ENCODE measurements around the gene HMCN2.

HMCN2 gene

DNA sequence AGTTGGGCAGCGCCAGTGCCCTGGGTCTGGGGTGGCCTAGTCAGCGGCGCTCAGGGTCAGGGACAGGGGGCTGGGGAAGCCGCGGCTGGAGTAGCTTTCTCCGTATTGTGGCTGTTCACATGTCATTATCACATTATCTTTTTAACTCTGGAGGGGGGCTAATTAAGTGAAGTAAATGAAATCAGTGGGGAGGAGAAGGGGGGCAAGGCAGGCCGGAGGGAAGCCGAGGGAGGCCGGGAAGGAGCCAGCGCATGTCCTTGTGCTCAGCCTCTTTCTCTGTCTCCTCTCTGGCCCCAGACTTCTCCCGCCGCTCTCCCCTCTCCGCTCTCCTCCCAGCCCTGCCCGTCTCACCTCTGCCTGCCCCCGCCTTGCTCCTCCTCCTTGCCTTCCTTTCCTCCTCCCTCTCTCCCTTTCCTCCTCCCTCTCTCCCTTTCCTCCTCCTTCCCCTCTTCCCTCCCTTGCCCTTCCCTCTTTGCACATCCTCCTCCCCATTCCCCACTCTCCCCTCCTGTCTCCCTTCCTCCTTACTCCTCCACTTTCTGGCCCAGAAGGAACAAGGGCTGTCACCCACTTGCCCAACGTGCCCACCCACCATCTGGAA, 217.9 kb downstream of the HMCN2 start:
- Histone ChIP-seq H3K4me1 (ENCODE audit: insufficient read depth, low read length, poor library complexity, severe bottlenecking) (no peaks in the 10 kb centered on the region), H3K79me2 (ENCODE audit: insufficient read depth, low read length) (no peaks in the 10 kb centered on the region), H3K9me2 (replicated peaks; ENCODE audit: low read depth, low read length) (no peaks in the 10 kb centered on the region), H4K20me1 (ENCODE audit: insufficient read depth, low read length, poor library complexity, severe bottlenecking) (no peaks in the 10 kb centered on the region), H3K27me3 (ENCODE audit: insufficient read depth, low read length, poor library complexity, severe bottlenecking) (no peaks in the 10 kb centered on the region), H2AFZ (ENCODE audit: low read length) (no peak overlapping the region), H3K36me3 (ENCODE audit: insufficient read depth, low read length) (no peaks in the 10 kb centered on the region), H3F3A (ENCODE audit: low read depth) (no peaks in the 10 kb centered on the region), H3K9me3 (ENCODE audit: insufficient read depth, low read depth, low read length) (no peaks in the 10 kb centered on the region), H3K9ac (ENCODE audit: low read depth, low read length, poor library complexity, severe bottlenecking) (no peak overlapping the region), H3K4me2 (ENCODE audit: low read depth, low read length, poor library complexity, severe bottlenecking) (no peak overlapping the region), H3K4me3 (ENCODE audit: low read length, poor library complexity, severe bottlenecking) (no peak overlapping the region)
- no peak for TF ChIP-seq EZH2phosphoT487 (IDR thresholded peaks at IDR 0.05; ENCODE audit: borderline replicate concordance)
- TF ChIP-seq, protein P1, sequence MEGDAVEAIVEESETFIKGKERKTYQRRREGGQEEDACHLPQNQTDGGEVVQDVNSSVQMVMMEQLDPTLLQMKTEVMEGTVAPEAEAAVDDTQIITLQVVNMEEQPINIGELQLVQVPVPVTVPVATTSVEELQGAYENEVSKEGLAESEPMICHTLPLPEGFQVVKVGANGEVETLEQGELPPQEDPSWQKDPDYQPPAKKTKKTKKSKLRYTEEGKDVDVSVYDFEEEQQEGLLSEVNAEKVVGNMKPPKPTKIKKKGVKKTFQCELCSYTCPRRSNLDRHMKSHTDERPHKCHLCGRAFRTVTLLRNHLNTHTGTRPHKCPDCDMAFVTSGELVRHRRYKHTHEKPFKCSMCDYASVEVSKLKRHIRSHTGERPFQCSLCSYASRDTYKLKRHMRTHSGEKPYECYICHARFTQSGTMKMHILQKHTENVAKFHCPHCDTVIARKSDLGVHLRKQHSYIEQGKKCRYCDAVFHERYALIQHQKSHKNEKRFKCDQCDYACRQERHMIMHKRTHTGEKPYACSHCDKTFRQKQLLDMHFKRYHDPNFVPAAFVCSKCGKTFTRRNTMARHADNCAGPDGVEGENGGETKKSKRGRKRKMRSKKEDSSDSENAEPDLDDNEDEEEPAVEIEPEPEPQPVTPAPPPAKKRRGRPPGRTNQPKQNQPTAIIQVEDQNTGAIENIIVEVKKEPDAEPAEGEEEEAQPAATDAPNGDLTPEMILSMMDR (conservative IDR thresholded peaks at IDR 0.05; ENCODE audit: low read length), result no peak
